GM18519 (cell line): ENCODE measurements around the gene CEACAM20.
"Not testable (repeated sequence)": the region's sequence is repeated elsewhere in the genome, so short reads cannot be mapped to it uniquely, and the experiment has no call there.

ENCODE experiments used
- ATAC-seq: cut with Tn5 transposase; IDR thresholded peaks from one replicate; pipeline ENCODE4 v1.9.1; 2021; ENCODE audit warnings: mild to moderate bottlenecking, moderate library complexity; ENCODE audit not compliant: unreplicated experiment, low FRiP score

CEACAM20 gene

GRCh38 chr19:44529536-44529935, at the start of gene CEACAM20:
Gene CEACAM20 (minus strand): TSS chr19:44529675. CDS start chr19:44529509, 166 bp downstream.
- no peak for ATAC-seq

- ATAC-seq: no peak
Observed at GRCh38 chr19:44577566-44577874, 48.0 kb upstream of the CEACAM20 start.

DNA sequence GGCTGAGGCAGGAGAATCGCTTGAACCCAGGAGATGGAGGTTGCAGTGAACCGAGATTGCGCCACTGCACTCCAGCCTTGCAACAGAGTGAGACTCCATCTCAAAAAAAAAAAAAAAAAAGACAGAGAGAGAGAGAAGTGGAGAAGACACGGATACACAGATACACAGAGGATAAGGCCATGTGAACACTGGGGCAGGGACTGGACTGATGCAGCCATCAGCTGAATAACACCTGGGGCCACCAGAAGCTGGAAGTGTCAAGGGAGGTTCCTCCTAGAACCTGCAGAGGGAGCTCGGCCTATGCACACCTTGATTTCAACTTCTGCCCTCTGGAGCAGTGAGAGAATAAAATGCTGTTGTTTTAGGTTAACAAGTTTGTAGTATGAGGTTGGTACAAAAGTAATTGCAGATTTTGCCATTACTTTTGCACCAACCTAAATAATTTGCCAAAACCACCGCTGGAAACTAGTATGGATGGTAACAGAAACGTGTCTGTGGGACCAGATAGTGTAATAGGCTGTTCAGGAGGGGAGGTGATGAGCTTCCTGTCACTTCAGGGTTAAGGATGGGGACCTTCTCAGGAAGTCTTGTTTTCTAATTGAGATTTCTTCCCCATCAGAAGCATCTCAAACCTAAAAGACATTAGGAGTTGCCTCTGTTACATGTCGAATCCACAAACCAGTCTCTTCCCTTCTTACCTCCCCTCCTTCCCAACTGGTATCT, 47.5 kb upstream of the CEACAM20 start:
- no peak for ATAC-seq

GRCh38 chr19:44575116-44575700, 45.7 kb upstream of the CEACAM20 start:
- no peak for ATAC-seq

- no peak for ATAC-seq
Observed at GRCh38 chr19:44574186-44574950, 44.9 kb upstream of the CEACAM20 start.

DNA sequence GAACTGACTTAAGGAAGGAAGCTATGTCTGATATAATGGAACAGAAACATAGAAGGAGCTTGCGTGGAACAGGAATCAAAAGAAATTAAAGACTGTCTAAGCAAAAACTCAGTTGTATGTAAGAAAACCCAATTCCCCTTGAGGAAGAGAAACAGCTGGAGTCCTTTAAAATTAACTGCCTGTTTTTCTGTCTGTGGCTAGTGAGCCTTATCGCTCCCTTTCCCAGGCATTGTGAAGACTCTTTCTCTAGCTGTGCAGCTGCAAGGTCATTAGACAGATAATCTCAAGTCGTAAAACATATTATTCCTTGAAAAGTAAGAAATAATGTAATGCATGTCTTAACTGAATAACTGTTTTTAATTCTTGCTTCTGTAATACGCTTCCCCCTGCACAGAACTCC, 44.2 kb upstream of the CEACAM20 start:
- ATAC-seq: no peak

DNA sequence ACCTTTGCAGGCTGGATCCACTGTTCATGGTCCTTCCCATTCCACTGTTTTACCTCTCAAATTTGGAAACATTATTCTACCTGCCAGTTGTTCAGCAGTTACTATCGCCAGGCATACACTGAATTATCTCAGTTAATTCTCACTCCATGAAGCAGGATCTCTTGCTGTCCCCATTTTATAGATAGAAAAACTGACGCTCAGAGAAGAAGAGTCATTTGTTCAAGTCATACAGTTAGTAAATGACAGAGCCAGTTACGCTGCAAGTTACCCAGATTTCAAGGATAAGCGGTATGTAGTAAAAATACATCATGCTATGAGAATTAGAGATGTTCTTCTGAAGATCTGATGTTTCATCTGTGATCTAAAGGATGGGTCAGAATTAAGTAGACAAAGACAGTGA, 43.7 kb upstream of the CEACAM20 start:
- no peak for ATAC-seq

DNA sequence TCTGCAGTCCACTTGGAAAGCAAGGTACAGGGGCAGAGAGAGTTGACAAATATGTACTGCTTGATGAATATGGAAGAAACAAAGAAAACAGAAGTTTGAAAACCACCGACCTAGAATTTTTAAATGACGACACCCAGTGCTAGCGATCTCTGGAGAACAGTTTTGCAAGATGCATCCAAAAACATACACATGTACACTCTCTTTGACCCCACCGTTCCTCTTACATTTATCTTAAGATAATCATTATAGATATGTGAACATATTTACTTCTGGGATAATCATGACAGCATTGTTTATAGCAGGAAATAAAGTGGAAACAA, 43.1 kb upstream of the CEACAM20 start:
- no peak for ATAC-seq

DNA sequence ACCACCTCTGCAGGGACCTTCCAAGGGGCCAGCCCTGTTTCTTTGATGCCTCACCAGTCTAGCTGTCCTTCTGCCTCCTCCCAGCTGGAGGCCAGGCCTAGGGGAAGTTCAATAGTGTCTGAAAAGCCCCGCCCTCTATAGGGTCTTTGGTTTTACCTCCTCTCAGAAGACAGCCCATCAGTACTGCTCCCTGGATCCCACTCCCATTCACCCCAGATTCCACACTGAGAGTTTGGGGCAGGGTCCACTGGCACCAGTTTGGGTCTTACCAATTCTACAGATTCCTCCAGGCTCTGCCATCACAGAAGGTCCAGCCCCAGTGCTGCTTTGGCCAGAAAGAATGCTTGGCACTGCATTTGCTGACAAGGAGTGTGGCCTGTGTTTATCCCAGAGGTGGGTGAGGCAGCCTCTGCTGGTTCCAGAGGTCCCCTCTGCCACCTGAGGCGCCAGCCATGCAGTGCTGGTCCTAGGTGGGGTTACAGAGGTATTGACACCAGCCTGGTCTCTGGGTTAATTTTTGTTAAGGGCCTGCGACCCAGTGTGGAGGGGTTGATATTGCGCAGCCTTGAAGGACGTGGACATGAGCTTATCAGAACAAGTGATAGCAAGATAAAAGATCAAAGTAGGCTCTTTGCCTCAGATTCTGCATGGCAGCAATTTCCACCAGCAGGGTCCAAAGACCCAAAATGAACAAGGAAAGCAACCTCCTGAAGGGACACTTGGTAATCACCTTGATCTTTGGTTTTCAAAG, 42.5 kb upstream of the CEACAM20 start:
- ATAC-seq: no peak

DNA sequence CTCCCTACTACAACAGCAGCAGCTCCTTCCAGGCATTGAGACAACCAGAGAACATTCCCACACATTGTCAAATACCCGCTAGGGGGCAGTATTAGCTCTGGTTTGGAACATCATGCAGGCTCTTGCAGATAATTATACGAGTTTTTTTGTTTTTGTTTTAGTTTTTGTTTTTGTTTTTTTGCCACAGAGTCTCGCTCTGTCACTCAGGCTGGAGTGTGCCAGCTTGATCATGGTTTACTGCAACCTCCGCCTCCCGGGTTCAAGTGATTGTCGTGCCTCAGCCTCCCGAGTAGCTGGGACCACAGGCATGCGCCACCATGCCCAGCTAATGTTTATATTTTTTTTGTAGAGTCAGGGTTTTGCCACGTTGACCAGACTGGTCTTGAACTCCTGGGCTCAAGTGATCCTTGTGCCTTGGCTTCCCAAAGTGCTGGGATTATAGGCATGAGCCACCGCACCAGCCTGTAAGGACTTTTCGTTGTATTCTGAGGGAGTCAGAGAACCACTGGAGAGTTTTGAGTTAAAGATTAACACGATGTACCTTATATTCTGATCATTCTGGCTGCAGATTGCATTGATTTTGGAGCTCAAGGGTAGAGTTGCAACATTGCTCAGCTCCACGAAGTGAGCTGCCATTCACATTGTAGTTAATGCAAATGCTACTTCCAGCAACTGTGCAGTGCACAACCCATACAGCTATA, 41.7 kb upstream of the CEACAM20 start:
- ATAC-seq: no peak

GRCh38 chr19:44570603-44570983, 41.1 kb upstream of the CEACAM20 start:
- no peak for ATAC-seq

GRCh38 chr19:44567745-44568144, 38.3 kb upstream of the CEACAM20 start:
- no peak for ATAC-seq

GRCh38 chr19:44566984-44567383, 37.5 kb upstream of the CEACAM20 start:
- no peak for ATAC-seq

DNA sequence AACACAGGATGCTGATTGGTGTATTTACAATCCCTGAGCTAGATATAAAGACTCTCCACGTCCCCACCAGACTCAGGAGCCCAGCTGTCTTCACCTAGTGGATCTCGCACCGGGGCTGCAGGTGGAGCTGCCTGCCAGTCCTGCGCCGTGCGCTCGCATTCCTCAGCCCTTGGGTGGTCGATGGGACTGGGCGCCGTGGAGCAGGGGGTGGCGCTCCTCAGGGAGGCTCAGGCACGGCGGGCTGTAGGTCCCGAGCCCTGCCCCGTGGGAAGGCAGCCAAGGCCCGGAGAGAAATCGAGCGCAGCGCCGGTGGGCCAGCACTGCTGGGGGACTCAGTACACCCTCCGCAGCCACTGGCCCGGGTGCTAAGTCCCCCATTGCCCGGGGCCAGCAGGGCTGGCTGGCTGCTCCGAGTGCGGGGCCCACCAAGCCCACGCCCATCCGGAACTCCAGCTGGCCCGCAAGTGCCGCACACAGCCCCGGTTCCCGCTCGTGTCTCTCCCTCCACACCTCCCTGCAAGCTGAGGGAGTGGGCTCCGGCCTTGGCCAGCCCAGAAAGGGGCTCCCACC, 33.7 kb upstream of the CEACAM20 start:
- not testable (repeated sequence) for ATAC-seq

DNA sequence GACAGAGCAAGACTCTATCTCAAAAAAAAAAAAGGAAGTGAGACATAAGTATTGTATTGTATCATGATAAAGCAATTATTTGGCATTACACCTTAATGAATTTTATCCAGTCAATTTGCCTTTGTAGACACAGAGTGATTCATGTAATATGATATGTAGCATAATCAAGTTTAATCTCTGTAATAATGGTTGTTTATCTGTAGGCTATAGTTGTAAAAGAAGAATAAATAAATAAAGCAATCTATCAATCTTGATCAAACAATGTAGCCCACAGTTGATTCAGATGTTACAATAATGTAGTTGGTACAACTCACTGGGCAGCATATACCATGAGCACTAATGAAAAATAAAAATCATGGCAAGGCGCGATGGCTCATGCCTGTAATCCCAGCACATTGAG, 28.5 kb upstream of the CEACAM20 start:
- no peak for ATAC-seq

GRCh38 chr19:44554641-44555246, 25.3 kb upstream of the CEACAM20 start:
- ATAC-seq: no peak

DNA sequence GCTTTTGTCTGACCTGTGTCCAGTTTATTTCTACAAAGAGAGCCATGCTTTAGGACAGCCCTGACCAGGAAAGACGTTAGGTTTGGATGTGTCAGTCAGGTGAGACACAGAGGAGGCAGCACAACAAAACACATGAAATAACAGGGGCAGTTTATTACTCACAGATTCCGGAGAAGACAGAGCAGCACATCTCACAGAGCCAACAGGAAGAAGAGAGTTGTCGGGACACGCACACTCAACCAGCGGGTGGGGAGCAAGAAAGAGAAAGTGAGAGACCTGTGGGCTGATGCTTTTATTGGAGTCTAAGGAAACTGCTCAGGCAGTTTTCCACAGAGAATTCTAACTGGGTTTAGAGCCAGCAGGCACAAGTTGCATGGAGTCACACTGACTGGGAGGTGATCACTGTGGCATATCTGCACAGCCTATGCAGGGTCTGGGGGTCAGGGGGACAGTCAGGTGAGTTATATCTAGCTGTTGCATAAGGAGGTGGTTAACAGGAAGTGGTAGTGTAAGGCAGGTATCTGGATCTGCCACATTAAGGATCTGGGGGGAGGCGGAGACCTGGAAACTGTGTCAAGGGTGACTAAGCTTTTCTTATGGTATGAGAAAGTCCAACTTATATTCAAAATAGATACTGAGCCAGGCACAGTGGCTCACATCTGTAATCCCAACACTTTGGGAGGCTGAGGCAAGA, 24.1 kb upstream of the CEACAM20 start:
- no peak for ATAC-seq

GRCh38 chr19:44552324-44552723, 22.8 kb upstream of the CEACAM20 start:
- ATAC-seq: no peak

GRCh38 chr19:44551850-44552249, 22.4 kb upstream of the CEACAM20 start:
- ATAC-seq: no peak
